ENCODE data around the gene PRKN.

GRCh38 chr6:162273986-162274385 is 453.6 kb downstream of the PRKN start:
- TF ChIP-seq CTCF (IDR thresholded peaks at IDR 0.05; ENCODE audit: insufficient read depth, low read length) = no peak
- TF ChIP-seq POLR2AphosphoS5 (IDR thresholded peaks at IDR 0.05; ENCODE audit: low read depth) = no peak
- TF ChIP-seq SPI1 (IDR thresholded peaks at IDR 0.05; ENCODE audit: borderline replicate concordance, low read depth) = no peak
- TF ChIP-seq REST (IDR thresholded peaks at IDR 0.05; ENCODE audit: insufficient replicate concordance, low read depth) = no peak
- no peak for TF ChIP-seq GABPA (IDR thresholded peaks at IDR 0.05; ENCODE audit: low read depth)
